Motor neuron (in vitro differentiated cells): ENCODE results near the gene RPL27. TPM values are rescaled to one million over a fixed set of nuclear protein-coding genes. Genes with fewer than 3 reads are reported as not detected.
A peak's percentile ranks its signal among the peaks of the same experiment; 100 is the strongest.
"Not testable (repeated sequence)": the region's sequence is repeated elsewhere in the genome, so short reads cannot be mapped to it uniquely, and the experiment has no call there.

Experiments used
- ATAC-seq, 8 experiments: fragments of 200-7000 bp; cut with Tn5 transposase; replicated peaks in 6 of 8; 2 replicates each; pipeline ENCODE4 v1.8.0; 2021; ENCODE audit warnings: mild to moderate bottlenecking in 8 of 8, moderate library complexity in 8 of 8
- H3K27ac ChIP-seq, 2 donors: fragments of 250-450 bp; sonication (Bioruptor Pico); 2 replicates each; pipeline ENCODE4 v1.9.0; 2021; ENCODE audit warnings: antibody characterized with exemption in 2 of 2, mild to moderate bottlenecking in 2 of 2, moderate library complexity in 1 of 2
- H3K4me1 ChIP-seq, 2 donors: fragments of 250-450 bp; sonication (Bioruptor Pico); replicated peaks in 1 of 2; 2 replicates each; pipeline ENCODE4 v1.6.1; 2021; ENCODE audit warnings: antibody characterized with exemption in 2 of 2, mild to moderate bottlenecking in 2 of 2, moderate library complexity in 1 of 2
- H3K4me3 ChIP-seq, 5 donors: fragments of 250-450 bp; sonication (Bioruptor Pico); 2 replicates each; pipeline ENCODE4 v1.9.0; 2021; ENCODE audit warnings: antibody characterized with exemption in 5 of 5, mild to moderate bottlenecking in 5 of 5, moderate library complexity in 4 of 5
- WGBS, 10 experiments: fragments of 450-650 bp; shearing (Covaris generic); methylation state at CpG; one replicate each; pipeline ENCODE4 v1.0.0; 2022; 5-methylcytosine and 5-hydroxymethylcytosine counted together
- in situ Hi-C, 9 experiments: fragments of 400-800 bp; cut with MboI; loops; one replicate each; pipeline ENCODE4 v1.15.0; 2021; ENCODE audit warnings: low sequenced_read_pairs in 9 of 9, low pct_unique_long_range_greater_than_20kb in 2 of 9; ENCODE audit not compliant: unreplicated experiment in 9 of 9
- total RNA-seq, 8 experiments: library from RNA; unstranded; fragments of 300-600 nt; gene quantifications; 2 replicates each; pipeline versions ENCODE4 v1.2.3 to v1.2.4, GENCODE V29; 2022

RPL27 gene
- total RNA-seq, 8 experiments from 2014 or later = 1,328 to 3,262 (median 2,235) TPM

DNA sequence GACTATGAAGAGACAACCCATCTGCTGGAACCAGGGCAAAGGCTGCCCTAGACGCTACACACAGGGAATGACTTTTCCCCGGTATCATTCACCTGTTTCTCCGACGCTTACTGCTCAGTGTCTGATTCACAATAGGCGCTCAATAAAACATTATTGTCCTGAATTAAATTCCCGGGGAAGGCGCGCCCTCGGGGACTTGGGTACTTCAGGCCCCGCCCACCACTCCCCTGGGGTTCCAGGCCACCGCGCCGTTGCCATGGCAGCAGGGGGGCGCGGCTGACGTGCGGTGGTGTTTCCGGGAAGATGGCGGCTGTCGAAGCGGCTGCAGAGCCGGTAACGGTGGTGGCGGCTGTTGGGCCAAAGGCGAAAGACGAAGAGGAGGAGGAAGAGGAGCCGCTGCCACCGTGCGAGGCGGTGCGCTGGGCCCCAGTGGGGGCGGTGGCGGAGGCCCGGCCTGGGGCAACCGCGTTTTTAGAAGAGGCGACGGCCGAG, 17.9 kb upstream of the RPL27 start, which contains the start of gene RUNDC1:
Gene RUNDC1, plus strand, starts transcription at position 292 of the 492 bp plus-strand sequence. Its CDS starts 12 bp downstream, at position 304.
- Histone ChIP-seq H3K4me3 (peak within 1 kb of the TSS; percentile 82 to 97 (median 85)), H3K4me1 (peaks cover 12 to 18% of the 10 kb centered on the region in 2 donors), H3K27ac (peak within 1 kb of the TSS; percentile 87 to 88)
- in situ Hi-C loops = no loop called here
- ATAC-seq = peak; percentile 71 to 87 (median 83)
- 0% methylated on average over 2 to 4 of the region's 39 CpGs; no CpG with 5 or more reads in 7 of the 10 experiments for WGBS, 10 experiments

DNA sequence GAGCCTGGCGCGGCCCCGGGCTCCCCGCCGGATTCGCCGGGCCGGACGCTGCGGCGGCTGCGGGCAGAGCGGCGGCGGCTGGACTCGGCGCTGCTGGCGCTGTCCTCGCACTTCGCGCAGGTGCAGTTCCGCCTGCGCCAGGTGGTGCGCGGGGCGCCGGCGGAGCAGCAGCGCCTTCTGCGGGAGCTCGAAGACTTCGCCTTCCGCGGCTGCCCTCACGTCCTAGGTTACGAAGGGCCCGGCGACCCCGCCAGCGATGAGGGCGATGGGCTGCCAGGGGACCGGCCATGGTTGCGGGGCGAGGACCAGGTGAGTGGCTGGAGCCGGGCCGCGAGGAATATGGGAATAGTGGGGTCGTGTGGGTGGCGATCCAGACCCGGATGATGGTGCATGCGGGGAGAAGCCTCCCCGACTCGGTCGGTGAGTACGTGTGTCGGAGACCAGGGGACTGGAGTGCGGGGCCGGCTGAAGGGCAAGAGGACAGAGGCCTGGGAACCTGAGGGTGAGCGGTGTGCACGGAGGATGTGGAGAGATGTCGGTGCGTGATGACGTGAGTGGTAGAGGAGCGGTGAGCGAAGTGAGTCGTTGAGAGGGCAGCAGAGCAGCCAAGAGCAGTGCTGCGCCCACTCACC, 17.3 kb upstream of the RPL27 start:
- H3K4me3 ChIP-seq = peak overlapping the region; percentile 82 to 97 (median 85)
- H3K27ac ChIP-seq = peak overlapping the region; percentile 87 to 88
- ATAC-seq = peak; percentile 58 to 75 (median 72)
- in situ Hi-C loops = no loop called here
- 0 to 2% (median 1%) methylated on average over 3 to 34 of the region's 67 CpGs; no CpG with 5 or more reads in 5 of the 10 experiments for WGBS, 10 experiments
- H3K4me1 ChIP-seq = peaks cover 12 to 18% of the 10 kb centered on the region in 2 donors

DNA sequence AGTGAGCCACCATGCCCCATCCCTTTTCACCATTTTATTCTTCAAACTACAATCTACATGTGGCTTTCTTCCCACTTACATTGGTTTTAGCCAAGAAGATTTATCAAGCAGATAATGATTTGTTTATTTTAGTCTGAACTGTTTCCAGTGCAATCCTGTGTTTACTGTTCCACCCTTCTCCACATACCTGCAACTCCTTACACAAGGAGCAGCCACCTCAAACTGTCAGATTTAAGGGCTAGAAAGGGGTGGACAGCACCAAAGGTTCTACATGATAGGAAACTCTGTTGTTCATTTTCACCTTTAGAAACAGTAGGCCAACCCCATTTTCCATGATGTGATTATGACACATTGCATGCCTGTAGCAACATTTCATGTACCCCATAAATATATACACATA, 16.0 kb upstream of the RPL27 start:
- Histone ChIP-seq H3K4me1 (peaks cover 12 to 18% of the 10 kb centered on the region in 2 donors), H3K27ac (no peak overlapping the region), H3K4me3 (no peak overlapping the region)
- in situ Hi-C loops = no loop called here
- no peak for ATAC-seq

DNA sequence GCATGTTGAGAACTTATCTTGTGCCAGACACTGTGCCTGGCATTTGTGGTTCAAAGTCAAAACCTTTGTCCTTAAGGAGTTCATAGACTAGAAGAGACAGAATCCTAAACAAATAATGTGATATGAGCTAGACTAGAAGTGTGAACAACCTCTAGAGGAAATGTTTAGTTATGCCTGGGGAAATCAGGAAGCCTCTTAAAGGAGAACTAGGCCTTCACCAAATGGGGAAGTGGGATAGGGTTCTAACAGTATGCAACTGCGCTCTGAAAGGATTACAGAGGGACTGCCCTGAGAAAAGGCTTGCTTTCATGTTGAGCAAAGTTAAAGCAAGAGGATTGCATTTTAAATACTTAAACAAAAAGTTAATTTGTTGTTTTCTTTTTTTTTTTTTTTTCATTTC, 13.0 kb upstream of the RPL27 start:
- Histone ChIP-seq H3K4me3 (no peak overlapping the region), H3K27ac (no peak overlapping the region), H3K4me1 (peaks cover 6 to 12% of the 10 kb centered on the region in 2 donors)
- in situ Hi-C loops = no loop called here
- no peak for ATAC-seq
- WGBS, 10 experiments = 0 to 100% (median 71%) methylated on average over 1 of the region's 1 CpG; no CpG with 5 or more reads in 3 of the 10 experiments

DNA sequence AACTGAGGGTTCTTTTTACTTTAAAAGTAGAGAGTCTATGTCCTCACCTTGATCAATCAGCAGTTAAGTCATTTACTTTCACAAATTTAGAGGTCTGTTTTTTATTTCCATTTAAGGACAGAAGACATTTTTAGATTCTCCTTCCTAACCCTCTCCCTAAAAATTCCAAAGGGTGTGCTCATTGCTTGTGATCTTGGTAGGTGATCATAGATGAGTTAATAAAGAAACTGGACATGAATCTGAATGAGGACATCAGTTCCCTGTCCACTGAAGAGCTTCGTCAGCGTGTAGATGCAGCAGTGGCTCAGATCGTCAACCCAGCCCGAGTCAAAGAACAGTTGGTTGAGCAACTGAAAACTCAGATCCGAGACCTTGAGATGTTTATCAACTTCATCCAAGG, 9.1 kb upstream of the RPL27 start:
- in situ Hi-C loops = no loop called here
- H3K4me1 ChIP-seq = no peaks in the 10 kb centered on the region
- H3K27ac ChIP-seq = no peak overlapping the region
- 85 to 100% (median 95%) methylated on average over 5 of the region's 5 CpGs; no CpG with 5 or more reads in 4 of the 10 experiments for WGBS, 10 experiments
- no peak overlapping the region for H3K4me3 ChIP-seq
- ATAC-seq = no peak

DNA sequence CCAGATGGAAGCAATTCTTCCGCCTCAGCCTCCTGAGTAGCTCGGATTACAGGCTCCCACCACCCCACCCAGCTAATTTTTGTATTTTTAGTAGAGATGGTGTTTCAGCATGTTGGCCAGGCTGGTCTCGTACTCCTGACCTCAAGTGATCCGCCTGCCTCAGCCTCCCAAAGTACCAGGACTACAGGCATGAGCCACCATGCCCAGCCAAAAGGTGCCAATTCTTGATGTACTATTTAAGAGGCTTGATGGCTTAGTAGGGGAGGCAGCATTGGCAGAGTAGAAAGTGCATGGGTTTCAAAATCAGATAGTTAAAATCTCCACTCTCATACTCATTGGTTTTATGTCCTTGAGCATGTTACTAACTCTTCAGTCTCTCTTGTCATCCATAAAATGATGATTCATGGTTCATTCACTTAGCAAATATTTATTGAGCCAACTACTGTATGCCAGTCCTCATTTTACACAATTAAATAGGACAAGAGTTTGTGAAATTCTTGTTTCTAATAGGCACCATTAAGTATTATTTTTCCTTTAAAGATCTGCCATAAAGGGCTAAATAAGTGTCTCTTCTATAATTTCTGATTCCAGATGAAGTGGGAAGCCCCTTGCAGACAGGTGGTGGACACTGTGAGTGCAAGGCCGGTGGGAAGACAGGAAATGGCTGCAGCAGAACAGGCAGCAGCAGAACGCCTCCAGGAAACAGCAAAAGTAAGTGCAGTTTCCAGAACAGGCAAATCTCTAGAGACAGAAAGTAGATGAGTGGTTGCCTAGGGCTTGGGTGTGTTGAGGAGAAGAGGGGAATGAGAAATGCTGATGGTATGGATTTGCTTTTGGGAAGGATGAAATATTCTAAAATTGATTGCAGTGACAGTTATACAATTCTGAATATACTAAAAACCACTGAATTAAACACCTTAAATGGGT, 8.2 kb upstream of the RPL27 start:
- Histone ChIP-seq H3K27ac (no peak overlapping the region), H3K4me1 (no peaks in the 10 kb centered on the region), H3K4me3 (no peak overlapping the region)
- peak in 3 of 8 experiments; percentile 77 to 90 (median 80) for ATAC-seq
- WGBS, 10 experiments = 13 to 100% (median 84%) methylated on average over 2 to 6 of the region's 6 CpGs; no CpG with 5 or more reads in 3 of the 10 experiments
- in situ Hi-C loops = no loop called here

DNA sequence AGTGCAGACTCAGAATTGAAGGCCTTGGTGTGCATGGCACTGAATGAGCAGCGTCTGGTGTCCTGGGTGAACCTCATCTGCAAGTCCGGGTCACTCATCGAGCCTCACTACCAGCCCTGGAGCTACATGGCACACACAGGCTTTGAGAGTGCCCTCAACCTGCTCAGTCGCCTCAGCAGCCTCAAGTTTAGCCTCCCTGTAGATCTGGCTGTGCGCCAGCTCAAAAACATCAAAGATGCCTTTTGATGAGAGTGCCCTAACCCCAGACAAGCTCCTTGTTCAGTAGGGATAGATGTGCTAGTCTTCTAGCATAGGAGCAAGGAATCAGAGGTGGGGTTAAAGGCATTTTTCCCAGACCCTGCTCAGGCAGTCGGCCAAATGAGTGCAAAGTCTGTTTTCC, 6.7 kb upstream of the RPL27 start:
- Histone ChIP-seq H3K4me1 (no peaks in the 10 kb centered on the region), H3K27ac (no peak overlapping the region), H3K4me3 (no peak overlapping the region)
- peak in 2 of 8 experiments; percentile 16 to 20 for ATAC-seq
- WGBS, 10 experiments = 83 to 100% (median 92%) methylated on average over 1 to 4 of the region's 6 CpGs; no CpG with 5 or more reads in 4 of the 10 experiments
- in situ Hi-C loops = no loop called here

DNA sequence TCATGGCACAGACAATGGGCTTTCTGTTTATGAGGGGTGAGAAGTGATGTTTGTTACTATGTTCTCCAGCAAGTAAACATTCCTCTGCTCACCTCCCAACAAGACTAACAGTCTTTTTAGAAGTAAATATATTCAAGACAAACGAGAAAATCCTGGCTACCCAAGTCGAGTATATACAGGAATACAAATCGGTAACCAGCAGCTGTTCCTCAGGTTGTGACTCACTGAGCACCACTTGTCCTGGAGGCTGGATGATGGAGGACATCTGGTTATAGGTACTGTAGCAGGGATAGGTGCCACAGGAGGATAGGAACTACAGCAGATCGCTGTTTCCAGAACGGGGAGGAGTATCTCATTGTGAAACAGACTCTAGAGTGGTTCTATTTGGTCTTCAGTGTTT, 5.3 kb upstream of the RPL27 start:
- Histone ChIP-seq H3K27ac (no peak overlapping the region), H3K4me1 (peaks cover 0 to 6% of the 10 kb centered on the region in 2 donors), H3K4me3 (no peak overlapping the region)
- ATAC-seq = no peak
- 83 to 100% (median 95%) methylated on average over 1 to 5 of the region's 5 CpGs; no CpG with 5 or more reads in 4 of the 10 experiments for WGBS, 10 experiments
- in situ Hi-C loops = no loop called here

DNA sequence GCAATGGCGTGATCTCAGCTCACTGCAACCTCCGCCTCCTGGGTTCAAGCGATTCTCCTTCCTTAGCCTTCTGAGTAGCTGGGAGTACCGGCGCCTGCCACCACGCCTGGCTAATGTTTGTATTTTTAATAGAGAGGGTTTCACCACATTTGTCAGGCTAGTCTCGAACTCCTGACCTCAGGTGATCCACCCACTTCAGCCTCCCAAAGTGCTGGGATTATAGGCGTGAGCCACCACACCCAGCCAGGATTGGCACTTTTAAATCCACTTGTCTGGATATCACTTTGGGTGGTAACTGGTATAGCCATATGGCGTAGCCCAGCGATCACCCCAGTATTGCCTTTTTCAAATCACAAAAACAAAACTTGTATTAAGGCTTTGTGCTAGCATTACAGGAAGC, 4.3 kb upstream of the RPL27 start:
- ATAC-seq, in situ Hi-C loops, H3K4me1 ChIP-seq, H3K4me3 ChIP-seq, H3K27ac ChIP-seq: not testable (repeated sequence)
- WGBS, 10 experiments = 20 to 100% (median 82%) methylated on average over 1 to 10 of the region's 10 CpGs; no CpG with 5 or more reads in 2 of the 10 experiments

DNA sequence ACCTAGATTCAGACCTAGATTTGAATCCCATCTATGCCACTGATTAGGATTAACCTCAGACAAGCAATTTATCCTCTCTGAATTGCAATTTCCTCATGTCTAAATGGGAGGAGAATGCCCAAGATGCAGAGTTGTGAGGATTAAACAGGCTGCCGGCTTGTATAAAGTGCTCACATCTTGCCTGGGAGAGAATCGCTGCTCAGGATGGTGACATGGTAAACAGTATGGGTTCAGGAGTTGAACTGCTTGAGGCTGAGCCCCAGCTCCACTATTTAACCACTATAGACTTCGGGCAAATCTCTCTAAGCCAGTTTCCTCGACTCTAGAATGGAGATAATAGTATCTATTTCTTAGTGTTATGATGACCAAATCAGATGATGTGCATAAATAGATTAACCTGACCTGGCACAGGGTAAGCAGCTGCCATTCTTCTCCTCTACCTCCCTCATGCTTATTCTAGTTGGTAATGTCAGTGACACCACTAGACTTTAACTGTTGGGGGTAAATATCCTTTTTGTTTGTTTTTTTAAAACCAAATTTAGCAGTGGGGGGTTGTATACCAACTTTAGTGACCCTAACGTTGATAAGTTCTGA, 732 bp upstream of the RPL27 start:
- Histone ChIP-seq H3K27ac (peak overlapping the region in 1 of 2 donors; percentile 49), H3K4me1 (peaks cover 10 to 13% of the 10 kb centered on the region in 2 donors), H3K4me3 (peak overlapping the region; percentile 2 to 75 (median 25))
- in situ Hi-C loops = no loop called here
- peak in 2 of 8 experiments; percentile 0 to 1 for ATAC-seq
- WGBS, 10 experiments = 0 to 43% (median 27%) methylated on average over 1 to 5 of the region's 5 CpGs; no CpG with 5 or more reads in 1 of the 10 experiments

DNA sequence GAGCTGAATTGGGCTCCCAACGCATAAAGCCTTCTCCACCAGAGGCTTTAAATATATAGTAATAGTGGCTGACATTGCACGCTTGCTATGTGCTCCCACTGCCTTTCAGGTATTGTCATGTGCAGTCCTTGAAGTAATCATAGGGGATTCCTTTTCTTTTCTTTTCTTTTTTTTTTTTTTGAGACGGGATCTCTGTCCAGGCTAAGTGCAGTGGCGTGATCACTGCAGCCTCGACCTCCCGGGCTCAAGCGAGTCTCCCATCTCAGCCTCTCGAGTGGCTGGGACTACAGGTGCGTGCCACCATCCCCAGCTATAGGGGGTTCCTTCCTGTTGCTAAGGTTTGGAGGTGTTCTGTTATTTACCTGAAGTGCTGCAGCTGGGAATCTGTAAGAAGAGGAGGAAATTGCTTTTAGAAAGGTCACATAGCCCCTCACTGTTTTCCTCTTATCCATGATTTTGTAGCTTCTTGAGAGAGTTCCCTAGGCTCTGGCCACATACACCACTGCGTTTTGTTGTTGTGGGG, 845 bp downstream of the RPL27 start:
- Histone ChIP-seq H3K4me1 (peaks cover 10 to 13% of the 10 kb centered on the region in 2 donors), H3K4me3 (peak overlapping the region; percentile 49 to 75 (median 60)), H3K27ac (peak overlapping the region; percentile 72 to 94)
- in situ Hi-C loops = no loop called here
- ATAC-seq = no peak
- WGBS, 10 experiments = 2 to 33% (median 9%) methylated on average over 1 to 9 of the region's 10 CpGs; no CpG with 5 or more reads in 3 of the 10 experiments

DNA sequence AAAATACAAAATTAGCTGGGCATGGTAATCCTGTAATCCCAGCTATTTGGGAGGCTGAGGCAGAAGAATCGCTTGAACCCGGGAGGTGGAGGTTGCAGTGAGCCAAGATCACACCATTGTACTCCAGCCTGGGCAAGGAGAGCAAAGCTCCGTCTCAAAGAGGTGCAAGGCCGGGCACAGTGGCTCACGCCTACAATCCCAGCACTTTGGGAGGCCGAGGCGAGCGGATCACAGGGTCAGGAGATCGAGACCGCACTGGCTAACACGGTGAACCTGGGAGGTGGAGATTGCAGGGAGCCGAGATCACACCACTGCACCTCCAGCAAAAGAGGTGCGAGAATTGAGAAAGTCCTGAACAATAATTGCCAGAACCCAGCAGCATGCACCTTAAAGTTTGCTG, 2.7 kb downstream of the RPL27 start:
- H3K27ac ChIP-seq, ATAC-seq, H3K4me3 ChIP-seq: not testable (repeated sequence)
- 80 to 100% (median 94%) methylated on average over 2 to 8 of the region's 13 CpGs; no CpG with 5 or more reads in 6 of the 10 experiments for WGBS, 10 experiments
- peaks cover 10 to 13% of the 10 kb centered on the region in 2 donors for H3K4me1 ChIP-seq
- in situ Hi-C loops = loop anchor here in 1 of 9 experiments (25.0 kb wide), 1 partner anchor 336 kb away; no protein-coding TSS in a partner anchor
